ENCODE measurements around the gene CAGE1.
"Not testable (repeated sequence)": the region's sequence is repeated elsewhere in the genome, so short reads cannot be mapped to it uniquely, and the experiment has no call there.

CAGE1 gene

DNA sequence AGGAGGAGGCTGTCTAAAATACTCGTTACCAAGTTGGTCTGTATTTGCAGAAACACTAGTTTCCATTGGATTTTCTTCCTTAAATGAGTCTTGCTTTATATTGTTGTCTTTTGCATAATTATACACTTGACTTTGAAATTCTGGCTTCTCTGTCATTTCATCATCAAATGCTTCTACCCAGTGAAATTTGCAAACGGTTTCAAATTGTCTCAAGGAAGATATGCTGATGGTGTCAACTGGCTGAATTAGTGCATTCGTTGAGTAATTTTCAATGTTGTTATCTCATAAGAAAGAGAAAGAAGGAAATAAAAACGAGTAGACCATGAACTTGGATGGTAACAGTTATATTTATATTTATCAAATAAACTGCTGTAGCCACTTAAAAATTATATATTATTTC, 10.8 kb downstream of the CAGE1 start:
- DNase-seq (ENCODE audit: extremely low spot score): no peak
- ChIA-PET POLR2A (no interaction called here), CTCF (interaction anchor here (1.6 kb wide), 1 partner anchor 103 kb away, joined by 4 read pairs; no protein-coding TSS in a partner anchor)
- TF ChIP-seq, protein P1, sequence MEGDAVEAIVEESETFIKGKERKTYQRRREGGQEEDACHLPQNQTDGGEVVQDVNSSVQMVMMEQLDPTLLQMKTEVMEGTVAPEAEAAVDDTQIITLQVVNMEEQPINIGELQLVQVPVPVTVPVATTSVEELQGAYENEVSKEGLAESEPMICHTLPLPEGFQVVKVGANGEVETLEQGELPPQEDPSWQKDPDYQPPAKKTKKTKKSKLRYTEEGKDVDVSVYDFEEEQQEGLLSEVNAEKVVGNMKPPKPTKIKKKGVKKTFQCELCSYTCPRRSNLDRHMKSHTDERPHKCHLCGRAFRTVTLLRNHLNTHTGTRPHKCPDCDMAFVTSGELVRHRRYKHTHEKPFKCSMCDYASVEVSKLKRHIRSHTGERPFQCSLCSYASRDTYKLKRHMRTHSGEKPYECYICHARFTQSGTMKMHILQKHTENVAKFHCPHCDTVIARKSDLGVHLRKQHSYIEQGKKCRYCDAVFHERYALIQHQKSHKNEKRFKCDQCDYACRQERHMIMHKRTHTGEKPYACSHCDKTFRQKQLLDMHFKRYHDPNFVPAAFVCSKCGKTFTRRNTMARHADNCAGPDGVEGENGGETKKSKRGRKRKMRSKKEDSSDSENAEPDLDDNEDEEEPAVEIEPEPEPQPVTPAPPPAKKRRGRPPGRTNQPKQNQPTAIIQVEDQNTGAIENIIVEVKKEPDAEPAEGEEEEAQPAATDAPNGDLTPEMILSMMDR (IDR thresholded peaks at IDR 0.05; ENCODE audit: control extremely low read depth, extremely low read depth, low read depth, missing control alignments): no peak

GRCh38 chr6:7377961-7378360, 11.6 kb downstream of the CAGE1 start:
- CTCF ChIA-PET: interaction anchor here (1.6 kb wide), 1 partner anchor 102 kb away, joined by 4 read pairs; no protein-coding TSS in a partner anchor
- TF ChIP-seq, protein P1 (IDR thresholded peaks at IDR 0.05; ENCODE audit: control extremely low read depth, extremely low read depth, low read depth, missing control alignments): no peak
- no peak for DNase-seq (ENCODE audit: extremely low spot score)
- POLR2A ChIA-PET: no interaction called here

DNA sequence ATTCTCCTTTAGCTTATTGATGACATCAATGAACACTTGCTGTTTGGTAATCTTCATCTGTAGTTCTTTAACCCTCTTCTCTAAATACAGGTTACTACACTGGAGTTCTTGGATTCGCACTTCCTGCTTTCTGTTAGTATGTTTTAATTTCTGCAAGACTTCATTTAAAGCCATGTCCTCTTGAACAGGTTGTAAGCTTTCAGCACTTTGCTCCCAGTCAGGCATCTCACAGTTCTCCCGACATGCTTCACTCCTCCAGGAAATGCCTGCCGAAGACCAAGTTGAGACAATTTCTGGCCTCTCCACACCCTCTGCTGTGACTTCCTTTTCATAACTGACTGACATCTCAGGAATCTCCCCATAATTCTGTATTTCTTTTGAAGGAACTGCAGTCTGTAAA, 15.8 kb downstream of the CAGE1 start:
- no peak for DNase-seq (ENCODE audit: extremely low spot score)
- POLR2A ChIA-PET: no interaction called here

DNA sequence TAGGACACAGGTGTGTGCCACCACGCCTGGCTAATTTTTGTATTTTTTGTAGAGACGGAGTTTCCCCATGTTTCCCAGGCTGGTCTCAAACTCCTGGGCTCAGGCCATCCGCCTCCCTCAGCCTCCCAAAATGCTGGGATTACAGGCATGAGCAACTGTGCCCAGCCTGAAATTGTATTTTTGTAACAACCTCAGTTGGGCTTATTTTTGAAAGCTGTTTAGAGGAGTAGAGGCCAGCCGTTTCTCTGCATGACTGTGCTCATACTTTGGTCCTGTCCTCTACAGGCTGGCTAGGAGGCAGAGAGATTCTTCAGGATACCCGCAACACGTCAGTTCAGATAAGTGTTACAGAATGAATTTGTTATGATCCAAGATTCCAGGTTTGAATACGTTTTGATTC, 22.1 kb downstream of the CAGE1 start:
- ChIA-PET POLR2A (no interaction called here), CTCF (interaction anchor here (1.4 kb wide), 1 partner anchor 12 kb away, joined by 4 read pairs; no protein-coding TSS in a partner anchor)
- TF ChIP-seq, protein P1 (IDR thresholded peaks at IDR 0.05; ENCODE audit: control extremely low read depth, extremely low read depth, low read depth, missing control alignments): no peak
- no peak for DNase-seq (ENCODE audit: extremely low spot score)

More for the DNA sequence above, 15.8 kb downstream of the CAGE1 start:
- CTCF ChIA-PET: interaction anchor here (0.8 kb wide), 1 partner anchor 9 kb away, joined by 4 read pairs; no protein-coding TSS in a partner anchor
- TF ChIP-seq, protein P1 (IDR thresholded peaks at IDR 0.05; ENCODE audit: control extremely low read depth, extremely low read depth, low read depth, missing control alignments): no peak

DNA sequence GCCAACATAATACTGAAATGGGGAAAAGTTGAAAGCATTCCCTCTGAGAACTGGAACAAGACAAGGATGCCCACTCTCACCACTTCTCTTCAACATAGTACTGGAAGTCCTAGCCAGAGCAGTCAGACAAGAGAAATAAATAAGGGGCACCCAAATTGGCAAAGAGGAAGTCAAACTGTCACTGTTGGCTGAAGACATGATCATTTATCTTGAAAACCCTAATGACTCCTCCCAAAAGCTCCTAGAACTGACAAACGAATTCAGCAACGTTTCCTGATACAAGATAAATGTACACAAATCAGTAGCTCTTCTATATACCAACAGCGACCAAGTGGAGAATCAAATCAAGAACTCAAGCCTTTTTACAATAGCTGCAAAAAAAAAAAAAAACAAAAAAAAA, 37.6 kb downstream of the CAGE1 start:
- POLR2A ChIA-PET; DNase-seq (ENCODE audit: extremely low spot score); CTCF ChIA-PET: not testable (repeated sequence)

DNA sequence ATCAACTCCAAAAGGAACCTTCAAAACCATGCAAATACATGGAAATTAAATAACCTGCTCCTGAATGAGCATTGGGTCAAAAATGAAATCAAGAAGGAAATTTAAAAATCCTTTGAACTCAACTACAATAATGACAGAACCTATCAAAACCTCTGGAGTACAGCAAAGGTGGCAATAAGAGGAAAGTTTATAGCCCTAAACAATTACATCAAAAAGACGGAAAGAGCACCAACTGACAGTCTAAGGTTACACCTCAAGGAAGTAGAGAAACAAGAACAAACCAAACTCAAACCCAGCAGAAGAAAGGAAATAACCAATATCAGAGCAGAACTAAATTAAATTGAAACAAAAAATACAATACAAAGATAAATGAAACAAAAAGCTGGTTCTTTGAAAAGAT, 39.0 kb downstream of the CAGE1 start:
- POLR2A ChIA-PET; DNase-seq (ENCODE audit: extremely low spot score); CTCF ChIA-PET: not testable (repeated sequence)

- POLR2A ChIA-PET, CTCF ChIA-PET: not testable (repeated sequence)
These were observed 42.0 kb downstream of the CAGE1 start for GRCh38 chr6:7347551-7347997.

GRCh38 chr6:7344773-7345450, 44.6 kb downstream of the CAGE1 start:
- CTCF ChIA-PET: interaction anchor here (1.0 to 1.3 kb wide), 3 partner anchors 9 to 21 kb away, joined by 3 to 5 read pairs (median 4); no protein-coding TSS in a partner anchor
- DNase-seq (ENCODE audit: extremely low spot score): not testable (repeated sequence)

More at GRCh38 chr6:7347551-7347997, 42.0 kb downstream of the CAGE1 start:
- DNase-seq (ENCODE audit: extremely low spot score): not testable (repeated sequence)

More at GRCh38 chr6:7344773-7345450, 44.6 kb downstream of the CAGE1 start:
- POLR2A ChIA-PET: not testable (repeated sequence)
